SU-DHL-6 (cell line): ENCODE measurements around the gene ACOT11.

Experiments
- CTCF ChIP-seq: fragments of 200-600 bp; sonication (generic); IDR thresholded peaks from one replicate; pipeline ENCODE4 v1.5.1; 2017; ENCODE audit warnings: antibody characterized with exemption, mild to moderate bottlenecking, low read length, moderate library complexity; ENCODE audit not compliant: insufficient read depth, poor library complexity, severe bottlenecking
- EZH2phosphoT487 ChIP-seq: fragments of 200-600 bp; sonication (generic), shearing (Covaris generic); conservative IDR thresholded peaks from 2 replicates; pipeline ENCODE4 v1.6.1; 2018; ENCODE audit warnings: mild to moderate bottlenecking, antibody characterized with exemption, low read length, moderate library complexity, mixed read lengths

- no peak for TF ChIP-seq CTCF
- TF ChIP-seq EZH2phosphoT487, result no peak
These were observed 103.6 kb downstream of the ACOT11 start for GRCh38 chr1:54651608-54652007.
